Measurements from ENCODE around the gene WTIP.

The WTIP gene

GRCh38 chr19:34512254-34512822, 30.8 kb downstream of the WTIP start:
- TF ChIP-seq CEBPB (IDR thresholded peaks at IDR 0.05) (no peak), RAD21 (IDR thresholded peaks at IDR 0.05; ENCODE audit: low read depth) (no peak), FOXM1 (IDR thresholded peaks at IDR 0.05; ENCODE audit: borderline replicate concordance, low read depth) (no peak), TCF12 (IDR thresholded peaks at IDR 0.05; ENCODE audit: low read depth) (no peak), USF1 (IDR thresholded peaks at IDR 0.05) (no peak), REST (IDR thresholded peaks at IDR 0.05; ENCODE audit: low read depth) (no peak), EP300 (IDR thresholded peaks at IDR 0.05; ENCODE audit: borderline replicate concordance) (no peak), YY1 (IDR thresholded peaks at IDR 0.05; ENCODE audit: low read depth) (no peak), MAX (IDR thresholded peaks at IDR 0.05) (no peak), CREB1 (IDR thresholded peaks at IDR 0.05; ENCODE audit: low read depth) (no peak), TAF1 (IDR thresholded peaks at IDR 0.05; ENCODE audit: low read depth) (no peak), ZBTB7A (IDR thresholded peaks at IDR 0.05; ENCODE audit: low read depth) (no peak), EGR1 (IDR thresholded peaks at IDR 0.05) (no peak), TEAD4 (IDR thresholded peaks at IDR 0.05) (no peak), NFIC (IDR thresholded peaks at IDR 0.05) (no peak)

GRCh38 chr19:34513767-34514166, 32.2 kb downstream of the WTIP start:
- TF ChIP-seq EGR1 (IDR thresholded peaks at IDR 0.05), result no peak
- no peak for TF ChIP-seq TAF1 (IDR thresholded peaks at IDR 0.05; ENCODE audit: low read depth)
- TF ChIP-seq TCF12 (IDR thresholded peaks at IDR 0.05; ENCODE audit: low read depth), result no peak
- no peak for TF ChIP-seq YY1 (IDR thresholded peaks at IDR 0.05; ENCODE audit: low read depth)
- no peak for TF ChIP-seq USF1 (IDR thresholded peaks at IDR 0.05)
- TF ChIP-seq REST (IDR thresholded peaks at IDR 0.05; ENCODE audit: low read depth), result no peak
- TF ChIP-seq RAD21 (IDR thresholded peaks at IDR 0.05; ENCODE audit: low read depth), result no peak
- TF ChIP-seq CREB1 (IDR thresholded peaks at IDR 0.05; ENCODE audit: low read depth), result no peak
- TF ChIP-seq EP300 (IDR thresholded peaks at IDR 0.05; ENCODE audit: borderline replicate concordance), result no peak
- no peak for TF ChIP-seq ZBTB7A (IDR thresholded peaks at IDR 0.05; ENCODE audit: low read depth)

GRCh38 chr19:34519602-34520001, 38.0 kb downstream of the WTIP start:
- TF ChIP-seq REST (IDR thresholded peaks at IDR 0.05; ENCODE audit: low read depth), result no peak
- TF ChIP-seq FOXM1 (IDR thresholded peaks at IDR 0.05; ENCODE audit: borderline replicate concordance, low read depth), result no peak
- no peak for TF ChIP-seq EP300 (IDR thresholded peaks at IDR 0.05; ENCODE audit: borderline replicate concordance)
- no peak for TF ChIP-seq TCF12 (IDR thresholded peaks at IDR 0.05; ENCODE audit: low read depth)
- TF ChIP-seq MAX (IDR thresholded peaks at IDR 0.05), result no peak
- TF ChIP-seq CEBPB (IDR thresholded peaks at IDR 0.05), result no peak
- no peak for TF ChIP-seq USF1 (IDR thresholded peaks at IDR 0.05)
- no peak for TF ChIP-seq ZBTB7A (IDR thresholded peaks at IDR 0.05; ENCODE audit: low read depth)
- no peak for TF ChIP-seq EGR1 (IDR thresholded peaks at IDR 0.05)
- no peak for TF ChIP-seq NFIC (IDR thresholded peaks at IDR 0.05)
- TF ChIP-seq CREB1 (IDR thresholded peaks at IDR 0.05; ENCODE audit: low read depth), result no peak

- TF ChIP-seq EP300 (IDR thresholded peaks at IDR 0.05; ENCODE audit: borderline replicate concordance), result no peak
- TF ChIP-seq EGR1 (IDR thresholded peaks at IDR 0.05), result no peak
- TF ChIP-seq FOXM1 (IDR thresholded peaks at IDR 0.05; ENCODE audit: borderline replicate concordance, low read depth), result no peak
- no peak for TF ChIP-seq NFIC (IDR thresholded peaks at IDR 0.05)
- no peak for TF ChIP-seq TAF1 (IDR thresholded peaks at IDR 0.05; ENCODE audit: low read depth)
- TF ChIP-seq CEBPB (IDR thresholded peaks at IDR 0.05), result no peak
- TF ChIP-seq YY1 (IDR thresholded peaks at IDR 0.05; ENCODE audit: low read depth), result no peak
- TF ChIP-seq MAX (IDR thresholded peaks at IDR 0.05), result no peak
- TF ChIP-seq REST (IDR thresholded peaks at IDR 0.05; ENCODE audit: low read depth), result no peak
Measured at GRCh38 chr19:34523408-34523807, 41.9 kb downstream of the WTIP start.
